Measurements from ENCODE around the gene ZBTB44.

- TF ChIP-seq CTCF (IDR thresholded peaks at IDR 0.05; ENCODE audit: low read length) (no peak), EZH2 (IDR thresholded peaks at IDR 0.05; ENCODE audit: borderline replicate concordance, low read length) (no peak)
These were observed 14.7 kb downstream of the ZBTB44 start for GRCh38 chr11:130299978-130300377.
